NCI-H748 treated with DMSO at 0.1 percent for 48 hours (cell line): ENCODE measurements around the gene SLC35E1.
"Not testable (repeated sequence)": the region's sequence is repeated elsewhere in the genome, so short reads cannot be mapped to it uniquely, and the experiment has no call there.

Experiments
- DNase-seq: peaks from one replicate; lab custom pipeline; 2025; lab: John Stamatoyannopoulos, UW

Gene SLC35E1

GRCh38 chr19:16581145-16581970 is 9.1 kb upstream of the SLC35E1 start:
- no peak for DNase-seq

GRCh38 chr19:16579381-16579780 is 7.2 kb upstream of the SLC35E1 start:
- DNase-seq: no peak

GRCh38 chr19:16577531-16577985 is 5.3 kb upstream of the SLC35E1 start:
- no peak for DNase-seq

GRCh38 chr19:16576690-16577530 is 4.7 kb upstream of the SLC35E1 start:
- DNase-seq: no peak

GRCh38 chr19:16575861-16576689 is 3.9 kb upstream of the SLC35E1 start:
- DNase-seq: no peak

- no peak for DNase-seq
These were observed 3.1 kb upstream of the SLC35E1 start for GRCh38 chr19:16575282-16575681.

- no peak for DNase-seq
These were observed 1.7 kb upstream of the SLC35E1 start for GRCh38 chr19:16573925-16574324.

GRCh38 chr19:16573296-16573695 is 1.1 kb upstream of the SLC35E1 start:
- DNase-seq: no peak

GRCh38 chr19:16571822-16572331 is 338 bp downstream of the SLC35E1 start:
- no peak for DNase-seq

GRCh38 chr19:16571283-16571682 is 932 bp downstream of the SLC35E1 start:
- DNase-seq: no peak

- DNase-seq: no peak
These were observed 2.5 kb downstream of the SLC35E1 start for GRCh38 chr19:16569609-16570320.

GRCh38 chr19:16566702-16567101 is 5.5 kb downstream of the SLC35E1 start:
- no peak for DNase-seq

GRCh38 chr19:16566161-16566560 is 6.1 kb downstream of the SLC35E1 start:
- no peak for DNase-seq

GRCh38 chr19:16564842-16565241 is 7.4 kb downstream of the SLC35E1 start:
- no peak for DNase-seq

GRCh38 chr19:16562608-16563025 is 9.6 kb downstream of the SLC35E1 start:
- no peak for DNase-seq

GRCh38 chr19:16561382-16561781 is 10.8 kb downstream of the SLC35E1 start:
- DNase-seq: no peak

- no peak for DNase-seq
These were observed 12.4 kb downstream of the SLC35E1 start for GRCh38 chr19:16559780-16560276.

GRCh38 chr19:16554776-16555175 is 17.4 kb downstream of the SLC35E1 start:
- DNase-seq: no peak

- DNase-seq: not testable (repeated sequence)
These were observed 20.3 kb downstream of the SLC35E1 start for GRCh38 chr19:16551902-16552301.

- DNase-seq: no peak
These were observed 23.3 kb downstream of the SLC35E1 start for GRCh38 chr19:16548956-16549355.
